ENCODE measurements around the gene PPFIA4.

Gene PPFIA4

GRCh38 chr1:203104789-203105390, 78.6 kb downstream of the PPFIA4 start:
- Histone ChIP-seq H3K27me3 (ENCODE audit: low read depth) (peaks cover 19% of the 10 kb centered on the region), H3K4me1 (no peaks in the 10 kb centered on the region), H3K4me3 (no peak overlapping the region), H3K9me3 (no peaks in the 10 kb centered on the region), H3K36me3 (replicated peaks) (no peaks in the 10 kb centered on the region)
- no peak for DNase-seq (ENCODE audit: low spot score in 2 of 2)
- in situ Hi-C loops (cut with MboI; ENCODE audit: low sequenced_read_pairs), result no loop called here

DNA sequence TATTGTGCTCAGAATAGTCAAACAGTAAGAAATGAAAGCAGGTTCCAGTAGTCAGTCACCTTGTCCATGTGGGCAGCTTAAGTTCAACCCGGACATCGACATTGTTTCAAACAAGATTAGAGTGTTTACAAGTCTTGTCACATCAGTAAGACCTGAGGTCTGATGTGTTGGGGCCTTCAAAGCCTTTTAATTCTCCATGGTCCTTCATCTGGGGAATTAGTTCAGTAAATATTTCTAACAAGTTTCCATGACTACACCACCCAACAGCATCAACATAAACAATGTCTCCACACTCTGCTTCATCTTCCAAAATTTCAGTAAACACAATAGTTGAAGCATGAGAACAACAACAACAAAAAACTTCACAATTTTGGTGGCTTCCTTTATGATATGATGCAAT, 86.2 kb downstream of the PPFIA4 start:
- no peaks in the 10 kb centered on the region for H3K4me1 ChIP-seq
- H3K9me3 ChIP-seq, result no peaks in the 10 kb centered on the region
- H3K27me3 ChIP-seq (ENCODE audit: low read depth), result peaks cover 72% of the 10 kb centered on the region
- no peak overlapping the region for H3K4me3 ChIP-seq
- H3K36me3 ChIP-seq (replicated peaks), result no peaks in the 10 kb centered on the region
- in situ Hi-C loops (cut with MboI; ENCODE audit: low sequenced_read_pairs), result no loop called here
- DNase-seq (ENCODE audit: low spot score in 2 of 2), result no peak

DNA sequence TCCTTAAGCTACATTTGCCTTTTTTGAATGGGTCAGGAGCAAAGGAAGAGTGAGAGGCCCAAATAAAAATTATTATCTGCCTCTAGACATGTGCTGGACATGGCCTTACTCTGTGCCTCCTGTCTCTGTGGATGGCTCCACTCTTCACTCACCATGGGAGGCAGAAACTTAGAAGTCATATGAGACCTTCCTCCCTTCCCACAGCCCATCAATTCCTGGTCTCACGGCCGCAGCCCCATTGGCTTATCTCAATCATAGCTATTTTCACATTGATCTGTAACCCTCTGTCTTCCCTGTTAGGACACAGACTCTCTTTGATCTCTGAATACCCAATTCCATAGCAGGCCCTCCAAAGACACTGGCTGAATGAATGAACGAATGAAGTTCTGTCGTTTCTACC, 87.0 kb downstream of the PPFIA4 start:
- peaks cover 68% of the 10 kb centered on the region for H3K27me3 ChIP-seq (ENCODE audit: low read depth)
- no peak for DNase-seq (ENCODE audit: low spot score in 2 of 2)
- H3K4me1 ChIP-seq, result no peaks in the 10 kb centered on the region
- no peaks in the 10 kb centered on the region for H3K36me3 ChIP-seq (replicated peaks)
- in situ Hi-C loops (cut with MboI; ENCODE audit: low sequenced_read_pairs), result no loop called here
- H3K9me3 ChIP-seq, result no peaks in the 10 kb centered on the region
- no peak overlapping the region for H3K4me3 ChIP-seq

GRCh38 chr1:203114202-203114601, 87.9 kb downstream of the PPFIA4 start:
- peaks cover 62% of the 10 kb centered on the region for H3K27me3 ChIP-seq (ENCODE audit: low read depth)
- in situ Hi-C loops (cut with MboI; ENCODE audit: low sequenced_read_pairs), result no loop called here
- DNase-seq (ENCODE audit: low spot score in 2 of 2), result no peak

GRCh38 chr1:203116091-203116820, 90.0 kb downstream of the PPFIA4 start:
- H3K4me1 ChIP-seq, result no peaks in the 10 kb centered on the region
- H3K4me3 ChIP-seq, result no peak overlapping the region
- peaks cover 46% of the 10 kb centered on the region for H3K27me3 ChIP-seq (ENCODE audit: low read depth)
- DNase-seq (ENCODE audit: low spot score in 2 of 2), result no peak
- in situ Hi-C loops (cut with MboI; ENCODE audit: low sequenced_read_pairs), result loop anchor here (5.0 kb wide), 1 partner anchor 101 kb away; no protein-coding TSS in a partner anchor
- no peaks in the 10 kb centered on the region for H3K36me3 ChIP-seq (replicated peaks)
- no peaks in the 10 kb centered on the region for H3K9me3 ChIP-seq

More at GRCh38 chr1:203114202-203114601, 87.9 kb downstream of the PPFIA4 start:
- Histone ChIP-seq H3K4me1 (no peaks in the 10 kb centered on the region), H3K36me3 (replicated peaks) (no peaks in the 10 kb centered on the region), H3K9me3 (no peaks in the 10 kb centered on the region), H3K4me3 (no peak overlapping the region)

DNA sequence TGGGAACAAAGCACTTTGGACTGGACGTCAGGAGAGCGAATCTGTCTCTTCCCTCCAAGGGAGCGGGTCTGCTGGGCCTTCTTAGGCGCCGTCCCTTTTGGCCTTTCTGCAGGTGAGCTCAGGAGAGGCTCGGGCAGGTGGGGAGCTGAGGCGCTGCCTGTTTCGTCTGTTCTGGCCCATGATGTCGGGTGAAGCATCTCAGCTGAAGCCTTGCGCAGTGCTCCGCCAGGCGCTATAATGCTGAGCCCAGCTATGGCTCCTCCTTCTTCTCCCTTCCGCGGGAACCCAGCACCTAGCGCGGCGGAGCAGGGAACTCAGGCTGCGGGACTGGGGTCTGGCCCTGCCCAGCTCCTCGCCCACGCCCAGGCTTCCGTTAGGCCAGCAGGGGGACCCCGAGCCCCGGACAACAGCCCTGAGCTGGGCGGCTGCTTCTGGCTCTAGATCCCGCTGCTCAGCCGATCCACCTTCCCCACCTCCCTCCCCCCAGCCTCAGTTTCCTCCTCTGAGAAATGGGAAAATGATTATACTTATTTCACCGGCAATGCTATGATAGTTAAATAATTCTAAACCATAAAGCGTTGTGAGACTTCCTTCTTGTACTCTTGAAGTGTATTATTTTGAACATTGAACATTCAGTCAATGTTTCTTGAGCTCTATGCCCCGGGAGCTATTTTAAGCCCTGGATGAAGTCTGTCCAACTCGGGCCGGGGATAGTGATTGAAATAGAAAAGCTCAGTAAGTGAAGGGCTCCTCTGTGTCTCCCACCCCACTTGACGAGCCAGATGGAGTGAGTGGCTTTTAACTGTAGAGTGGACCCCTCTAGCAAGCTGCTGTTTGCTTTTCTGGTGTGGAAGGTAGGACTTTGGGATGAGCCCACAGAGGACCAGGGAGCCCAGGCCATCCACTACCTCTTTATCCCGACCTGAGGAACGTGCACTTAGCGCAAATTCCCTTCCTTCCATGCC, 91.6 kb downstream of the PPFIA4 start:
- in situ Hi-C loops (cut with MboI; ENCODE audit: low sequenced_read_pairs), result loop anchor here (5.0 kb wide), 1 partner anchor 99 kb away; no protein-coding TSS in a partner anchor
- Histone ChIP-seq H3K36me3 (replicated peaks) (no peaks in the 10 kb centered on the region), H3K4me3 (no peak overlapping the region), H3K9me3 (no peaks in the 10 kb centered on the region), H3K27me3 (ENCODE audit: low read depth) (peaks cover 36% of the 10 kb centered on the region), H3K4me1 (no peaks in the 10 kb centered on the region)
- DNase-seq (ENCODE audit: low spot score in 2 of 2), result peak; percentile 49 to 89

DNA sequence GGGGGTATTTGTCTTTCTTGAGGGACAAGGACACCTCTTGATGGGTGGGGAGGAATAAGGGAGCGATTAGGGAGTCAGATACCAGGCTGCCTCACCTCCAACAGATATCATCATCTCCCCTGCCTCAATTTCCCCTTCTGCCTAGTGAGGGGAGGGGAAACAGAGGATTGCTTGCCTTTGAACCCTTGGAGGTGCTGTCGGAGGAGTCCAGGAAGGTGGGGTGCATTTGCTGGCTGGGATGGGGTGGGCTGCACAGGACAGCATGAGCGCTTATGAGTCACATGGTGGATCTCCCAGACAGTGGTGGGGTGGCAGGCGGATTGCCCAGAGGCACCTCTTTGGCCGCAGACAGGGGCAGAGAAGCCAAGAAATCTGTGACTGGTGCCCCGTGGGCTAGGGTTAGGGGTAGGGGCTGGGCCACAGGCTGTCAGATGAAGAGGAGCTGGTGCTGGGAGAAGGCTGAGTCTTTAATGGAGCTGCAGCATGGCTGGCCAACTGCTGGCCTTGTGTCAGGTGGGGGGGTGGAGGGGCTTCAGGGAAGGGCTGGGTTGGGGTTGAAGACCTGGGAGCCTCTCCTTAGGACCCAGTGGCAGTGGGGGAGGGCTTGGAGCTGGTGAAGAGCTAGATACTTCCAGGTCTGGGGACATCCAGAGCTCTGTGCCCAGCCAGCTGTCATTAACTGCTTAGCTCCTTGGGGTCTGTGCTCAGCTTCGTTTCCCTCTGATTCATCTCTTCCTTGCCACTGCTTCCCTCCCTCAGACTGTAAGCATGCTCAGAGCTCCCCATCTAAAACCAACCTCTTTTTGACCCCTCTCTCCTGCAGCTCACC, 94.2 kb downstream of the PPFIA4 start:
- in situ Hi-C loops (cut with MboI; ENCODE audit: low sequenced_read_pairs), result no loop called here
- Histone ChIP-seq H3K4me1 (no peaks in the 10 kb centered on the region), H3K4me3 (no peak overlapping the region), H3K36me3 (replicated peaks) (no peaks in the 10 kb centered on the region), H3K9me3 (no peaks in the 10 kb centered on the region), H3K27me3 (ENCODE audit: low read depth) (peaks cover 45% of the 10 kb centered on the region)
- DNase-seq (ENCODE audit: low spot score in 2 of 2), result no peak

DNA sequence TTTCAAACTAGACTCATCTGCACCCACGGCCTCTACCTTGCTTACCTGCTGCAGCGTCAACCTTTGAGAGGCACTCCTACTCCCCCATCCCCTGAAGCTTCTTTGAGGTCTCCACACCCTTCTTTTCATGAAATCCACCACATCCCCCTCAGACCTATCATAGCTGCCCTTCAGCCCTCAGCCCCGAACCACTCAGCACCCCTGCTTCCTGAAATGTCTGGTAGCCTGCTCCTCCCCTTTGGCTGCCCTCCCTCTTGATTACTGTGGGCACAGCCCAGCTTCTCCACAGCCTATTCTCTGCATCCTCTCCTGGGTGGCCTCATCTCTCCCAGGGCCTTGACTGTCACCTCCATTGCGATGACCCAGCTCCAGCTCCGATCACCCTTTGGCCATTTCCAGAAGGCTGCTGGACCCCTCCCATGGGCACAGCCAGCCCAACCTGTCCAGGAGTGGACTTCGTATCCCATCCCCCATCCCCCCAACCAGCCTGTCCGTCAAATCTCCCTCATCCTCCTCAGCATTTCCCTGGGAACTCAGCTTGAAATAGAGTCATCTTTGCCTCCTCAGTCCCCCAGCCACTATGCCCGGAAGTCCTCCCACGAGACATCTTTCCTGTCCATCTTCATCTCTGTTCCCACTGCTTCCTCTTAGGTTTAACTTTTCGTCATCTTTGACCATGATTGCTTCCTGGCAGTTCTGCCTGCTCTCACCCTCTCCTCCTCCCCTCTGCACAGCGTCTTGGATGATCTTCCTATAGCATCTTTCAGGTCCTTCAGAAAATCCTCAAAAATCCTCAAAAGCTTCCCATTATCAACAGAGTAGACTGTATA, 95.1 kb downstream of the PPFIA4 start:
- no peak for DNase-seq (ENCODE audit: low spot score in 2 of 2)
- H3K4me3 ChIP-seq, result no peak overlapping the region
- H3K4me1 ChIP-seq, result no peaks in the 10 kb centered on the region
- in situ Hi-C loops (cut with MboI; ENCODE audit: low sequenced_read_pairs), result no loop called here
- peaks cover 48% of the 10 kb centered on the region for H3K27me3 ChIP-seq (ENCODE audit: low read depth)
- no peaks in the 10 kb centered on the region for H3K9me3 ChIP-seq
- H3K36me3 ChIP-seq (replicated peaks), result no peaks in the 10 kb centered on the region

GRCh38 chr1:203122159-203122558, 95.9 kb downstream of the PPFIA4 start:
- Histone ChIP-seq H3K4me1 (no peaks in the 10 kb centered on the region), H3K4me3 (no peak overlapping the region), H3K36me3 (replicated peaks) (no peaks in the 10 kb centered on the region), H3K9me3 (no peaks in the 10 kb centered on the region), H3K27me3 (ENCODE audit: low read depth) (peaks cover 48% of the 10 kb centered on the region)
- DNase-seq (ENCODE audit: low spot score in 2 of 2), result no peak
- in situ Hi-C loops (cut with MboI; ENCODE audit: low sequenced_read_pairs), result no loop called here

GRCh38 chr1:203124011-203124410, 97.7 kb downstream of the PPFIA4 start:
- H3K9me3 ChIP-seq, result no peaks in the 10 kb centered on the region
- no peaks in the 10 kb centered on the region for H3K36me3 ChIP-seq (replicated peaks)
- DNase-seq (ENCODE audit: low spot score in 2 of 2), result no peak
- H3K4me1 ChIP-seq, result peaks cover 3% of the 10 kb centered on the region; the same call in 1 of the 2 replicates
- in situ Hi-C loops (cut with MboI; ENCODE audit: low sequenced_read_pairs), result no loop called here
- no peak overlapping the region for H3K4me3 ChIP-seq
- H3K27me3 ChIP-seq (ENCODE audit: low read depth), result peaks cover 52% of the 10 kb centered on the region

GRCh38 chr1:203124546-203125317, 98.4 kb downstream of the PPFIA4 start:
- H3K36me3 ChIP-seq (replicated peaks), result no peaks in the 10 kb centered on the region
- no peak for DNase-seq (ENCODE audit: low spot score in 2 of 2)
- peaks cover 3% of the 10 kb centered on the region; the same call in 1 of the 2 replicates for H3K4me1 ChIP-seq
- H3K9me3 ChIP-seq, result no peaks in the 10 kb centered on the region
- peaks cover 50% of the 10 kb centered on the region for H3K27me3 ChIP-seq (ENCODE audit: low read depth)
- no peak overlapping the region for H3K4me3 ChIP-seq
- in situ Hi-C loops (cut with MboI; ENCODE audit: low sequenced_read_pairs), result no loop called here

Data from HAP-1 (cell line).